NCI-H748 treated with DMSO at 0.1 percent for 48 hours (cell line): Measurements from ENCODE around the gene CDH8.

Experiments used
- DNase-seq: peaks from one replicate; lab custom pipeline; 2025; lab: John Stamatoyannopoulos, UW

Gene CDH8

GRCh38 chr16:61934601-61935000 lies 101.6 kb downstream of the CDH8 start:
- DNase-seq = no peak

- no peak for DNase-seq
Observed at GRCh38 chr16:61929776-61930175, 106.5 kb downstream of the CDH8 start.

- peak; percentile 95 for DNase-seq
Observed at GRCh38 chr16:61926766-61927165, 109.5 kb downstream of the CDH8 start.

- no peak for DNase-seq
Observed at GRCh38 chr16:61923629-61924028, 112.6 kb downstream of the CDH8 start.

GRCh38 chr16:61921373-61921772 lies 114.9 kb downstream of the CDH8 start:
- no peak for DNase-seq

GRCh38 chr16:61917865-61918826 lies 118.1 kb downstream of the CDH8 start:
- DNase-seq = peak; percentile 19

- no peak for DNase-seq
Observed at GRCh38 chr16:61915569-61915968, 120.7 kb downstream of the CDH8 start.

- DNase-seq = no peak
Observed at GRCh38 chr16:61909074-61909473, 127.2 kb downstream of the CDH8 start.

- no peak for DNase-seq
Observed at GRCh38 chr16:61908426-61908825, 127.8 kb downstream of the CDH8 start.

GRCh38 chr16:61901689-61902088 lies 134.5 kb downstream of the CDH8 start:
- DNase-seq = no peak

GRCh38 chr16:61900482-61900881 lies 135.8 kb downstream of the CDH8 start:
- no peak for DNase-seq

- no peak for DNase-seq
Observed at GRCh38 chr16:61897657-61898056, 138.6 kb downstream of the CDH8 start.

- no peak for DNase-seq
Observed at GRCh38 chr16:61892531-61892930, 143.7 kb downstream of the CDH8 start.

GRCh38 chr16:61891460-61891859 lies 144.8 kb downstream of the CDH8 start:
- DNase-seq = no peak

GRCh38 chr16:61890386-61890785 lies 145.9 kb downstream of the CDH8 start:
- no peak for DNase-seq

- no peak for DNase-seq
Observed at GRCh38 chr16:61887903-61888302, 148.3 kb downstream of the CDH8 start.

- no peak for DNase-seq
Observed at GRCh38 chr16:61885343-61885742, 150.9 kb downstream of the CDH8 start.

GRCh38 chr16:61879306-61879705 lies 156.9 kb downstream of the CDH8 start:
- DNase-seq = no peak

GRCh38 chr16:61877436-61877835 lies 158.8 kb downstream of the CDH8 start:
- no peak for DNase-seq

GRCh38 chr16:61872778-61873119 lies 163.5 kb downstream of the CDH8 start:
- DNase-seq = no peak

GRCh38 chr16:61871837-61872777 lies 164.1 kb downstream of the CDH8 start:
- no peak for DNase-seq

GRCh38 chr16:61862221-61863155 lies 173.8 kb downstream of the CDH8 start:
- DNase-seq = no peak
